K562 treated with DMSO at 1 percent for 48 hours (cell line): ENCODE data around the gene XKRX. TPM values are rescaled to one million over a fixed set of nuclear protein-coding genes. Genes with fewer than 3 reads are reported as not detected.

Source experiments
- total RNA-seq: library from RNA; unstranded; fragments of 300-600 nt; gene quantifications from 2 replicates; pipeline ENCODE4 v1.2.3, GENCODE V29; 2022; ENCODE audit warnings: low replicate concordance; ENCODE audit errors: extremely low read depth

Gene XKRX
- not detected in 2 replicates for total RNA-seq

GRCh38 chrX:100928660-100929613, at the start of gene XKRX:
XKRX (minus strand) TSS chrX:100928917; CDS start chrX:100928304, 613 bp downstream.

GRCh38 chrX:100969408-100969807, 40.7 kb upstream of the XKRX start, which contains the start of gene ARL13A:
ARL13A (plus strand) TSS chrX:100969708; CDS start chrX:100973690, 3,982 bp downstream.

GRCh38 chrX:100874325-100874724, 54.4 kb downstream of the XKRX start, which contains the start of gene NOX1:
NOX1 (minus strand) TSS chrX:100874359; CDS start chrX:100874139, 220 bp downstream.

Other genes with a start within 250 kb of the XKRX start
- not detected in 2 replicates for gene SYTL4, start 196.8 kb downstream of the XKRX start, total RNA-seq
- gene CSTF2, start 108.5 kb downstream of the XKRX start, total RNA-seq = not detected in 2 replicates
- gene NOX1, start 54.6 kb downstream of the XKRX start, total RNA-seq = not detected in 2 replicates
- not detected in 2 replicates for gene ARL13A, start 40.8 kb upstream of the XKRX start, total RNA-seq
- gene TRMT2B, start 123.2 kb upstream of the XKRX start, total RNA-seq = not detected in 2 replicates
- not detected in 2 replicates for gene TMEM35A, start 150.0 kb upstream of the XKRX start, total RNA-seq
- gene CENPI, start 169.3 kb upstream of the XKRX start, total RNA-seq = not detected in 2 replicates